ENCODE measurements around the gene EIF3K. TPM values are rescaled to one million over a fixed set of nuclear protein-coding genes. Genes with fewer than 3 reads are reported as not detected.

Gene EIF3K
- polyA plus RNA-seq, 1 experiment, result 357 TPM

- DNase-seq (ENCODE audit: low read depth), result no peak
- Histone ChIP-seq H3K27me3 (ENCODE audit: control insufficient read depth, insufficient read depth, low read length) (no peaks in the 10 kb centered on the region), H3K36me3 (ENCODE audit: control insufficient read depth, insufficient read depth, low read length) (no peaks in the 10 kb centered on the region), H3K4me3 (ENCODE audit: low read depth, low read length) (no peak overlapping the region)
- CTCF ChIA-PET, result no interaction called here
- TF ChIP-seq, protein P1, sequence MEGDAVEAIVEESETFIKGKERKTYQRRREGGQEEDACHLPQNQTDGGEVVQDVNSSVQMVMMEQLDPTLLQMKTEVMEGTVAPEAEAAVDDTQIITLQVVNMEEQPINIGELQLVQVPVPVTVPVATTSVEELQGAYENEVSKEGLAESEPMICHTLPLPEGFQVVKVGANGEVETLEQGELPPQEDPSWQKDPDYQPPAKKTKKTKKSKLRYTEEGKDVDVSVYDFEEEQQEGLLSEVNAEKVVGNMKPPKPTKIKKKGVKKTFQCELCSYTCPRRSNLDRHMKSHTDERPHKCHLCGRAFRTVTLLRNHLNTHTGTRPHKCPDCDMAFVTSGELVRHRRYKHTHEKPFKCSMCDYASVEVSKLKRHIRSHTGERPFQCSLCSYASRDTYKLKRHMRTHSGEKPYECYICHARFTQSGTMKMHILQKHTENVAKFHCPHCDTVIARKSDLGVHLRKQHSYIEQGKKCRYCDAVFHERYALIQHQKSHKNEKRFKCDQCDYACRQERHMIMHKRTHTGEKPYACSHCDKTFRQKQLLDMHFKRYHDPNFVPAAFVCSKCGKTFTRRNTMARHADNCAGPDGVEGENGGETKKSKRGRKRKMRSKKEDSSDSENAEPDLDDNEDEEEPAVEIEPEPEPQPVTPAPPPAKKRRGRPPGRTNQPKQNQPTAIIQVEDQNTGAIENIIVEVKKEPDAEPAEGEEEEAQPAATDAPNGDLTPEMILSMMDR (IDR thresholded peaks at IDR 0.05; ENCODE audit: insufficient read depth, low read depth, low read length), result no peak
- POLR2A ChIA-PET, result no interaction called here
These were observed 38.9 kb upstream of the EIF3K start for GRCh38 chr19:38580080-38580479.

DNA sequence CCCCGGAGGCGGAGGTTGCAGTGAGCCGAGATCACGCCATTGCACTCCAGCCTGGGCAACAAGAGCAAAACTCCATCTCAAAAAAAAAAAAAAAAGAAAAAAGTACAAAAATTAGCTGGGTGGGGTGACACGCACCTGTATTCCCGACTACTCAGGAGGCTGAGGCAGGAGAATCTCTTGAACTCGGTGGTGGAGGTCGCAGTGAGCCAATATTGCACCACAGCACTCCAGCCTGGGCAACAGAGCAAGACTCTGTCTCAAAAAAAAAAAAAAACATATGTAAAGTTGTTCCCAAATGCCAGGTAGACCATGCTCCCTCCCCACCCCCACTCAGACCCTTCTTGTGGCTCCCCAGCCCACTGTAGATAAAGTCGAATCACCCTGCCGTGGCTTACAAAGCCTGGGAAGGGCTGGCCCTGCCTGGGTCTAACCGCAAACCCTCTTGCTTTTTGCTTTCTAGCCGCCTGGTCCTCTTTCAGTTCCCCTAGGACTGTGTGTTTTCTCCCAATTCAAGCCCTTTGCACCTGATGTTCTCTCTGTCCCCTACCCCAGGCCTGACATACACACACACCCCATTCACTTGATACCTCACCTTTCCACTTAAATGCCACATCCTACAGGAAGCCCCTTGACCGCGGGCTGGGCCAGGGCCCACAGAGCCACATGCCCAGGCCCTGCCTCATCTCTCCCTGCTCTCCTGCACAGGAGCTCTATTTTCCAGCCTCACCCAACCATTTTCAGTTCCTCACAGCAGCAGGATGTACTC lies 35.6 kb upstream of the EIF3K start:
- CTCF ChIA-PET, result no interaction called here
- TF ChIP-seq, protein P1 (IDR thresholded peaks at IDR 0.05; ENCODE audit: insufficient read depth, low read depth, low read length), result no peak
- POLR2A ChIA-PET, result no interaction called here

GRCh38 chr19:38583985-38584305 lies 35.0 kb upstream of the EIF3K start:
- TF ChIP-seq, protein P1 (IDR thresholded peaks at IDR 0.05; ENCODE audit: insufficient read depth, low read depth, low read length), result no peak
- Histone ChIP-seq H3K36me3 (ENCODE audit: control insufficient read depth, insufficient read depth, low read length) (no peaks in the 10 kb centered on the region), H3K27me3 (ENCODE audit: control insufficient read depth, insufficient read depth, low read length) (no peaks in the 10 kb centered on the region), H3K4me3 (ENCODE audit: low read depth, low read length) (no peak overlapping the region)
- ChIA-PET CTCF (no interaction called here), POLR2A (no interaction called here)
- DNase-seq (ENCODE audit: low read depth), result no peak

More for the DNA sequence above, 35.6 kb upstream of the EIF3K start:
- DNase-seq (ENCODE audit: low read depth), result no peak
- Histone ChIP-seq H3K36me3 (ENCODE audit: control insufficient read depth, insufficient read depth, low read length) (no peaks in the 10 kb centered on the region), H3K27me3 (ENCODE audit: control insufficient read depth, insufficient read depth, low read length) (no peaks in the 10 kb centered on the region), H3K4me3 (ENCODE audit: low read depth, low read length) (no peak overlapping the region)

DNA sequence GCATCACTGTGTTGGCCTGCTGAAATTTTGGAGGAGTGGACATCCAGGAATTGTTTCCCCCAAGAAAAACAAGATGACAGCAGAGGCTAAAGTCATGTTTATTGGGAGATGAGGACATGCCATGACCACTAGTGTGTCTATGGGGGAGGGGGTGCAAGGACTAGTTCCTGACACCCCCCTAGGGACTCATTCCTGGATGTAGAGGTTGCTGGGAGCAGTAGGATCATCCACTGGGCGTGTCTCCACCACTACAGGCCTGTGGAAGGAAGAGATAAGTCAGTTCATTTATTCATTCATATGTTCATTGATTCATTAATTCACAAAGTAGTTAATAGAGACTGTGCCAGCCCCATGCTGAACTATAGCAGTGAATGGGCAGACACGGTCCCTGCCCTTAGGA lies 31.4 kb upstream of the EIF3K start:
- TF ChIP-seq, protein P1 (IDR thresholded peaks at IDR 0.05; ENCODE audit: insufficient read depth, low read depth, low read length), result no peak
- POLR2A ChIA-PET, result no interaction called here
- no peak overlapping the region for H3K4me3 ChIP-seq (ENCODE audit: low read depth, low read length)
- no peaks in the 10 kb centered on the region for H3K36me3 ChIP-seq (ENCODE audit: control insufficient read depth, insufficient read depth, low read length)
- H3K27me3 ChIP-seq (ENCODE audit: control insufficient read depth, insufficient read depth, low read length), result no peaks in the 10 kb centered on the region
- CTCF ChIA-PET, result interaction anchor here (0.6 kb wide), 1 partner anchor 1876 kb away, joined by 3 read pairs; no protein-coding TSS in a partner anchor
- DNase-seq (ENCODE audit: low read depth), result no peak

DNA sequence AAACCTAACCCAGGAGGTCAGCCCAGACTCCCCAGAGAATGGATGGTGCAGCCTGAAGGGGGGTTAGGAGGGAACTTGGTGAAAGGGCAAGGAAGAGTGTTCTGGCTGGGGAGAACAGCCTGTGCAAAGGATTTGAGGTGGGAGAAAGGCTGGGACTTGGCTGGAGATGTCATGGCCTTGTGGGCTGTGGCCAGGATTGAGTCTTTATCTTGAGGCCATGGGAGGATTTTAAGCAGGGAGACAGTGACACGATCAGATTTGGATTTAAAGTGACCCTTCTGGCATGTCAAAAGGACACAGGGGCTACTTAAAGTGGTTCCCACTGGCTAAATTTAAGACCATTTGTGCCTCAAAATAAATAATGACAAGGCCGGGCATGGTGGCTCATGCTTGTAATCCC lies 30.9 kb upstream of the EIF3K start:
- CTCF ChIA-PET, result no interaction called here
- POLR2A ChIA-PET, result no interaction called here
- Histone ChIP-seq H3K36me3 (ENCODE audit: control insufficient read depth, insufficient read depth, low read length) (no peaks in the 10 kb centered on the region), H3K27me3 (ENCODE audit: control insufficient read depth, insufficient read depth, low read length) (no peaks in the 10 kb centered on the region), H3K4me3 (ENCODE audit: low read depth, low read length) (no peak overlapping the region)
- TF ChIP-seq, protein P1 (IDR thresholded peaks at IDR 0.05; ENCODE audit: insufficient read depth, low read depth, low read length), result no peak
- DNase-seq (ENCODE audit: low read depth), result no peak

Data from BJ (cell line).